GM19397 (cell line): ENCODE measurements around the gene SSU72.

Experiments used
- ATAC-seq: cut with Tn5 transposase; IDR thresholded peaks from one replicate; pipeline ENCODE4 v1.9.1; 2021; ENCODE audit warnings: mild to moderate bottlenecking, moderate library complexity; ENCODE audit not compliant: unreplicated experiment

Gene SSU72

DNA sequence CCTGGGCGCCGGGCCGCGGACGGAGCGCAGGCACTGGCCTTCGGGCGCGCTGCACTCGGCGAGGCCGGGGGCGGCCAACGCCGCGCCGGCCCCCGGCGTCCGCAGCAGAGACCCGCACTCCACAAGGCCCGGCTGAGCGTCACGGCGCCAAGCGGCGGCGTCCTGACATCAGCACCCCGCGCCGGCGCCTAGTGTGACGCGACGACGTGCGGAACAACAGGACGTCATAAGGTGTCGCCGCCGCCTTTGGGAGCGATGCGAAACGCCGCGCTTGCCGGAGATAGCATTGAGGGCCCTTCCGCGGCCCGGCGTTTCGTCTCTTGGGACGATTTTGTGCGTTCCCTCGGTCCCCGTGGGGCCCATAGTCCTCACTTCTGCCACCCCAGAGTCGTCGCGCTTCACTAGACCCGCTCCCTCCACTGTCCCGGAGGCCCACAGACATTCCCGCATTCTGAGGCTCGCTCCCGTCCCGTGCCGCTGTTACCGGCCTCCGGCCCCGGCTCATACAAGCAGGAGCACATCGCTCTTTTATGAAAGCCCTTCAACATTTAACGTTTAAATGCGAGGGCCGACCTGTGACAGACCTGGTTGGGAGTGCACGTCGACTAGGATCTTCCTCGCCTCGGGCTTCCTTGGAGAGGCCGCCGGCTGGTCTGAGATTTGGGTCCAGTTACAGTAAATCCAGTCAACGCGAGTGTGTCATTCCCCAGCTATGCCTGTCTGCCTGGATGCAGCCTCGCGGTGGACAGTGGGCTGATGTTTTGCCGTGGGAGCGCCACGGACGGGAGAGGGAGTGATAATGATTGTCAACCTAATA is at the start of gene SSU72:
TSS of gene SSU72 (minus strand) at position 143 of the 817 bp plus-strand sequence. CDS start 306 bp downstream, outside the sequence.
- ATAC-seq, result peak; percentile 83

GRCh38 chr1:1623631-1624442 is 49.2 kb upstream of the SSU72 start:
- no peak for ATAC-seq

- no peak for ATAC-seq
These were observed 48.5 kb upstream of the SSU72 start for GRCh38 chr1:1623181-1623630.

DNA sequence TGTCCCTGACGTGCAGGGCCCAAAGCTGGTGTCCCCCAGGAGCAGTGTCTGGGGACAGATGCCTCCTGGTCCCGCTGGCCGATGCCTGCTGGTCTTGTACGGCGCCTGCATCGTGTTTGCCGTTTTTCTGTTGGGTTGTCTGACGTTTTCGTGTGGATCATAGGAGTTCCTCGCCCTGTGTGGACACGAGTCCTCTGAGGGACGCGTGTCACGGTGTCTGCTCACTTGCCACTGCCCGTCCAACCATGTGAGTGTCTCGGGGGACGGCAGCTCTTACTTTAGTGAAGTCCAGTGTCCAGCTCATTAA is 48.1 kb upstream of the SSU72 start:
- no peak for ATAC-seq

GRCh38 chr1:1622010-1622787 is 47.5 kb upstream of the SSU72 start:
- no peak for ATAC-seq

DNA sequence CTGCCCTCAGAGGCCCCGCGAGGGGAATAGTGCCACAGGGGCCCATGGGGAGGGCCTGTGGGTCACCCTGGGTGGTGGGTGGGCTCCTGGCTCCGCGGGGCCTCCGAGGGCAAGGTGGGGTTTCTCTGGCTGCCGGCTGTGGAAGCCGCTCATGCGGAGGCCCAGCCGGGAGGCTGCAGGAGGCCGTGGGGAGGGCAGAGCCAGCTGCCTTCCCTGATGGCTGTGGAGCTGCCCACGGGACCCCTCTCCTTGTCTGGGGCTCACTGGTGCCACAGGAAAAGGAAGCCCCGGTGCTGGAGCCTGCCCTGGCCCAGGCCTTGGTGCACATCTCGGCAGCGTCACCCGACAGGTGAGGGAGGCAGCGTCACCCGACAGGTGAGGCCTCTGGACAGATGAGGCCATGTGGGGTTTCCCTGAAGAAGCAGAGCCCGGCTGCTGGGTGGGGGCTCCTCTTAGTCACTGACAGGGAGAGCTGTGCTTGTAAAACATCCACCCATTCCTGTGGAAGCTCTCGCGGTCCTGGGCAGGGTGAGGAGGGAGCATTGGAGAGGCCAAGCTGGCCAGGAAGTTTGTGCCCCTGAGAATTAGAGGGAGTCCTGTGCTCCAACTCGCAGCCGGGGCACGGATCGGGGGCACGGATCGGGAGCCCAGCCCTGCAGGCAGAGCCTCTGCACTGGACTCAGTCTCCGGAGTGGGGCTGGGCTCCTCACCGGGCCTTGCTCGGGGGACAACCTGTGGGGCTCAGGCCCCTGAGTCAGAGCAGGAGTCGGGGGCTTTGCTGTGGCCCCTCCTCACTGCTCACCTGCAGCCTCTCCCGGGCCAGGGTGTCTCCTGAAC is 46.7 kb upstream of the SSU72 start:
- no peak for ATAC-seq

DNA sequence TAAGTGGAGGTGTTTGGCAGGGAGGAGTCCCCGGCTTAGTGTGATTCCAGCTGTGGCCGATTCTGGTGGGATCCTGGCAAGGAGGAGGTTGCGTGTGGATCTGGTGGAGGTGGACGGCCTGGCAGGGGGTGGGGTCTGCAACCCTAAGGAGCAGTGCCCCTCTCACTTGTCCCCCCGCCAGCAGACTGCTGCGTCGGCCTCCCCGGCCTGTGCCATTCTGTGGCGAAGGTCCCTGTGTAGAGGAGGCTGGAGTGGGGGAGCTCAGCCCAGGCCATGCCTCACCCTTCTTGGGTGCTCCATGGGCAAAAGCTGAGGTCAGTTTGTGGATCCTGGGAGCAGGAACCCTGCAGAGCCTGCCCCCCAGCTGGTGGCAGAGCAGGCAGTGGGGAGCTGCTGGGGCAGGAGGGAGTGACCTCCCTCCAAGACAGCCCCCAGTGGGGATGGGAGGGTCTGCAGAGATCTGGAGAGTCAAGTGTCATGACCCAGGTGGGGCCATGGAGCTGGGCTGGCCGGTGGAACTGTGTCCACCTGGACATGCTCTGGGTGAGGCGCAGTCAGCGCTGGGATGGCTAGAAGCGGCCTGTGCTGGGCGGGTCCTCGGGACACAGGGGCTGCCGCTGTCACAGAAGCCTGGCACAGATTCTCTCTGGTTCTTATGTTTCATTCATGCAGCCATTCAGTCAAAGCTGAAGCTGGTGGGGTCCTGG is 45.9 kb upstream of the SSU72 start:
- no peak for ATAC-seq

DNA sequence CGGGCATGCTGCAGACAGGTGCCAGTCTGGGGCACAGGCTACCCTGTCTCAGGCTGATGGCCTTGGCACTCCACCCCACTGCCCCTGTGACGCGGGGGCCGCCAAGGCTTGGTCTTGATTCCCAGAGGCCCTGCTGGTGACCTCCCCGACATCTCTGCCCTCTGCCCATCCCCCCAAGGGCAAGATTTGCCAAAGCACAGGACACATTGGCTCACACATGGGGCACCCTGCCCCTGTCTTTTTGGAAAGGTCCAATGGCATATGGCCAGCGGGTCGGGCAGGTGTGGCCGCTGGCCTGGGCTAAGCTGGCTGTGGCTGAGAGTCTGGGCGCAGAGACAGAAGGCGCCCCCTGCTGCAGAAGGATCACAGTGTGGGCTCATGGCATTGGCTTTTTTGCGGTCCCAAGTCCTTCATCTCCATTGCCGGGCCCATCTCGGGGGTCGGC is 45.3 kb upstream of the SSU72 start:
- no peak for ATAC-seq

- no peak for ATAC-seq
These were observed 43.9 kb upstream of the SSU72 start for GRCh38 chr1:1618396-1619068.

DNA sequence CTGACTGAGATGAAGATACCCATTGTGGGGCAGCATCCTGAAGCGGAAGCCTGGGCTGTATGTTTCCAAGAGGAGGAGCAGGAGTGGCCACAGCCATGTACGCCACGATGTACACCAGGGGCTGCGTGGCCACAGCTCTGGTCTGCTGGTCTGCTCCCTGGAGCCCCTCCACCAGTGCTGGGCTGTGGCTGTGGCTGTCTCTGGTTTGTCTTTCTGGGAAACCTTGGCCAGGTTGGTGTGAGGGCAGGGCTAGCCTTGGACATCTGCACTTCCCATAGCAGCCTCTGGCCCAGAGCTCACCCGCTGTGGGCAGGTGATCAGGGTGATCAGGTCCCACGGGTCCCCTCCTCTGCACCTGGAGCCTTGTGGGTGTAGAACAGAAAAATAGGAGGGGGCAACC is 43.3 kb upstream of the SSU72 start:
- no peak for ATAC-seq

GRCh38 chr1:1617516-1617915 is 42.9 kb upstream of the SSU72 start:
- no peak for ATAC-seq

GRCh38 chr1:1616838-1617237 is 42.2 kb upstream of the SSU72 start:
- no peak for ATAC-seq

DNA sequence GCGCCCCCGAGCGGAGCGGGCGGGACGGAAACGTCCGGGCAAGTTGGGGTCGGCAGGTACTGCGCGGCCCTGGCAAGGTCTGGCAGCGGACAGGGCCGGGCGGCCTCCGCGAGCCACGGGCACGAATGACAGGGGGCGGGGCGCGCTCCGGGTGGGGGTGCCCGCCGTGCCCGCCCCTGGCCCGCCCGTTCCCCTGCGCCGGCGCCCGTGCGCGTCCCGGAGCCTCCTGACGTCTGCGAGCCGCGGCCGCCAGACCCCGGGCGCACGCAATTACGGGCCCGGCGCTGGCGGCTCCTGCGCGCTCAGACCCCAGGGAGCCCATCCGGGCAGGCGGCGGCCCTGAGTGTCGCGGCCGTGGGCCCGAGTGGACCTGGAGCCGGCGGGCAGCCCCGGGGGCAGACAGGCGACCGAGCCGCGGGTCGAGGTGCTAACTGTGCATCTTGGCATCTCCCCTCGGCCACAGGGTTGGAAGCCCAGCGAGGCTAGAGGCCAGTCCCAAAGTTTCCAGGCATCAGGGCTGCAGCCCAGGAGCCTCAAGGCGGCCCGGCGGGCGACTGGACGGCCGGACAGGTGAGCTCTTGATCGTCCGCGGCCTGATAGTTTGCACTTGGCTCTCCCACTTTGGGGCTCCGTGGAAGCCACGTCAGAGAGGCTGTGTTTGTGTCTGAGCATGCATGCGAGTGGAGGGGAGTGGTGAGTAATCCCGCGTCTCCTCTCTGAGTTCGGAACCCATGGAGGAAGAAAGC is 41.6 kb upstream of the SSU72 start:
- peak; percentile 27 for ATAC-seq

GRCh38 chr1:1615256-1616044 is 40.8 kb upstream of the SSU72 start, which contains the start of gene MIB2:
TSS of gene MIB2 (plus strand) at chr1:1615500. CDS start at chr1:1623453, 7,953 bp downstream.
- peak; percentile 81 for ATAC-seq

- ATAC-seq, result no peak
These were observed 40.2 kb upstream of the SSU72 start for GRCh38 chr1:1614954-1615255.

- no peak for ATAC-seq
These were observed 39.7 kb upstream of the SSU72 start for GRCh38 chr1:1614204-1614953.

DNA sequence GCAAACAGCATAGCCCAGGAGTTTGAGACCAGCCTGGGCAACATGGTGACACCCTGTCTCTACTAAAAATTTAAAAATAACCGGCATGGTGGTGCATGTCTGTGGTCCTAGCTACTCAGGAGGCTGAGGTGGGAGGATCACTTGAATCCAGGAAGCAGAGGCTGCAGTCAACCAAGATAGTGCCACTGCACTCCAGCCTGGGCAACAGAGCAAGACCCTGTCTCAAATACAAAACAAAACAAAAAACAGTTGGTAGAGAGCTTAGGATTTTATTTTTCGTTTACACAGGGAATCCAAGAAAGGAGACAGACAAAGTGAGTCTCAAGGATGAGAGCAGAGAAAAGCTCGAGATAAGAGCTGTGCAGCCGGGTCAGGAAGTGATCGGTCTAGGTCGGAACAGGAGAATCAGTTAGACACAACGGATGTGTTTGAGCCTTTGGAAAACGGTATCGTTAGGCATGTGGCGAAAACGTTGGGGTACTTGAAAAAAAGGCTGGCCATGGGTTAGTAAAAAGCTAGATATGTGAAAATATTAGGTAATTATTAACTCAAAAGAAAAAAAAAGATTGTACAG is 38.9 kb upstream of the SSU72 start:
- no peak for ATAC-seq
